Heart right ventricle (tissue), 16 donors: Measurements from ENCODE around the gene RBBP4. TPM values are rescaled to one million over a fixed set of nuclear protein-coding genes. Genes with fewer than 3 reads are reported as not detected.
"Not testable (repeated sequence)": the region's sequence is repeated elsewhere in the genome, so short reads cannot be mapped to it uniquely, and the experiment has no call there.

Experiments used
- ATAC-seq, 8 donors: fragments of 200-7000 bp; cut with Tn5 transposase; one replicate each; pipeline ENCODE4 v1.9.1; 2020; ENCODE audit warnings: mild to moderate bottlenecking in 8 of 8, moderate library complexity in 8 of 8, moderate number of reproducible peaks in 1 of 8
- DNase-seq, 2 donors: peaks; one replicate each; pipeline ENCODE4 v3.0.0-alpha.2; 2020
- H3K27ac ChIP-seq, 10 donors: fragments of 200-600 bp; sonication (generic) in 2 of 10; one replicate each; pipeline versions ENCODE4 v1.5.0 to v1.8.0; 2020 to 2022; ENCODE audit warnings: mild to moderate bottlenecking in 3 of 10
- H3K27me3 ChIP-seq, 7 donors: fragments of 200-600 bp; one replicate each; pipeline ENCODE4 v1.8.0; 2021 to 2022; ENCODE audit warnings: mild to moderate bottlenecking in 2 of 7
- H3K36me3 ChIP-seq, 9 donors: fragments of 200-600 bp; sonication (generic) in 1 of 9; one replicate each; pipeline versions ENCODE4 v1.5.0 to v1.8.0; 2020 to 2022; ENCODE audit warnings: mild to moderate bottlenecking in 2 of 9
- H3K4me1 ChIP-seq, 9 donors: fragments of 200-600 bp; sonication (generic) in 1 of 9; one replicate each; pipeline versions ENCODE4 v1.5.0 to v1.8.0; 2020 to 2022; ENCODE audit warnings: mild to moderate bottlenecking in 4 of 9
- H3K4me3 ChIP-seq, 10 donors: fragments of 200-600 bp; sonication (generic) in 2 of 10; one replicate each; pipeline versions ENCODE4 v1.5.0 to v1.8.0; 2020 to 2022; ENCODE audit warnings: mild to moderate bottlenecking in 7 of 10, moderate library complexity in 2 of 10
- H3K9me3 ChIP-seq, 11 donors: fragments of 200-600 bp in 10 of 11; sonication (generic) in 2 of 11; one replicate each; pipeline versions ENCODE4 v1.5.0 to v1.8.0; 2013 to 2022; ENCODE audit warnings: mild to moderate bottlenecking in 2 of 11, control low read depth in 1 of 11, moderate library complexity in 1 of 11
- CTCF ChIP-seq, 9 donors: fragments of 200-600 bp; sonication (generic) in 2 of 9; IDR thresholded peaks; one replicate each; pipeline versions ENCODE4 v1.5.0 to v1.8.0; 2021 to 2022; ENCODE audit warnings: antibody characterized with exemption in 9 of 9, mild to moderate bottlenecking in 5 of 9, moderate library complexity in 1 of 9
- WGBS, 2 donors: extraction: QIAGEN DNeasy Blood & Tissue Kit; methylation state at CpG; one replicate each; pipeline ENCODE4 v1.1.7; 2013; ENCODE audit warnings: inconsistent platforms in 1 of 2; 5-methylcytosine and 5-hydroxymethylcytosine counted together
- intact Hi-C, 10 donors: fragments of 100-400 bp; cut with DNase I; formaldehyde crosslinking; loops; one replicate each; pipeline versions ENCODE4 v1.11.1 to v1.14.2; 2022
- polyA plus RNA-seq, 2 donors: library from polyadenylated mRNA; stranded (reverse); fragments of 200-250 nt; gene quantifications; one replicate each; pipeline ENCODE4 v1.2.3, GENCODE V29; 2013
- total RNA-seq, 10 donors: library from RNA; stranded (reverse); fragmentation: NEBNext Ultra II Directional in 3 of 10; extraction: Animal tissue kit (Norgen Biotek cat#: 25700) in 3 of 10; gene quantifications; one replicate each; pipeline versions ENCODE4 v1.2.1 to v1.2.4, GENCODE V29; 2021 to 2023
- donor health status: Arrhythmogenic right ventricular cardiomyopathy.
- donor health status: ischemic (EF 13 %, LVEDD 7.1; RV severe dilation, severe dysfunction).
- donor health status: healthy with polysubstance abuse.
- donor health status: DM: no; HTN: yes; CAD: no.
- donor health status: DM: no; HTN: no; CAD: no.
- donor health status: ischemic (EF 25% LVEDD 6.9; RV normal size, moderate dysfunction).
- donor health status: ischemic (EF 25% LVEDD 5.7; RV mildly dilated, moderate dysfunction).
- donor health status: healthy.
- donor health status: DM: yes; HTN: yes; CAD: no.
- donor health status: Ischemic cardiomyopathy.
- donor health status: ischemic (EF 35%, LVEDD 5.7; RV mildly dilated, moderate dysfunction).
- donor health status: nonischemic (EF 11% LVEDD 7.7; RV severe dilation, severe dysfunction).
- donor health status: DM: yes; HTN: yes; CAD: no.
- donor health status: PGD.
- donor health status: ischemic (EF 29% LVEDD 5.4; RV normal size, mild dysfunction).
- donor health status: nonischemic (EF 23%, LVEDD 6.1; RV moderate dilation, normal function).

The RBBP4 gene
- total and polyA plus RNA-seq, 12 donors: 17.9 to 119 (median 109) TPM

- 90 to 95% methylated on average over 8 of the region's 8 CpGs for WGBS, 2 donors
- DNase-seq (no peak), ATAC-seq (no peak)
- Histone ChIP-seq H3K4me1 (peaks cover 0 to 7% (median 0%) of the 10 kb centered on the region in 9 donors), H3K27ac (no peak overlapping the region), H3K4me3 (no peak overlapping the region), H3K36me3 (peaks cover 0 to 66% (median 11%) of the 10 kb centered on the region in 9 donors), H3K9me3 (no peaks in the 10 kb centered on the region), H3K27me3 (no peaks in the 10 kb centered on the region)
- intact Hi-C loops: no loop called here
- no peak for TF ChIP-seq CTCF (IDR thresholded peaks at IDR 0.05)
Observed at GRCh38 chr1:32635508-32636277, 15.3 kb upstream of the RBBP4 start.

DNA sequence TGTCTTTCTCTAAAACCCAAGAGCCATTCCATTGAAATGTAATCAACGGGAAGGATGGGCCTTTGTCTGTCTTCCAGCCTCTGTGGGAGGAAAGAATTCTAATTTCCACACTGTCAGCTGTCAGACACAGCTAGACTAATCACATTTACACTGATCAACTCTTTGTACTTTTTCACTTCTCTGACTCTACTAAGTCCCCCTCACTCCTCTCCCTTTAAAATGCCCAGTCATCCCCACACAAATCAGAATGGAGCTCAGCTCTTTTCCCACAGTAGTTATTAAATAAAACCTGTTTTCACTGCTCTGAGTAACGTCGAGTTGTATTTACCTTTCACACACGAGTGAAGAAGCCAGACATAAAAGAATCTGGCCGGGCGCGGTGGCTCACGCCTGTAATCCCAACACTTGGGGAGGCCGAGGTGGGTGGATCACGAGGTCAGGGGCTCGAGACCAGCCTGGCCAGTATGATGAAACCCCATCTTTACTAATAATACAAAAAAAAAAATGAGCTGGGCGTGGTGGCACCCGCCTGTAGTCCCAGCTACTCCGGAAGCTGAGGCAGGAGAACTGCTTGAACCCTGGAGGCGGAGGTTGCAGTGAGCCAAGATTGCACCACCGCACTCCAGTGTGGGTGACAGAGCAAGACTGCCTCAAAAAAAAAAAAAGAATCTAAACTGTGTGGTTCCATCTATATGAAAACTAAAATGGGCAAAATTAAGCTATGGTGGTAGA is 13.9 kb upstream of the RBBP4 start:
- intact Hi-C loops: no loop called here
- no peaks in the 10 kb centered on the region for H3K27me3 ChIP-seq
- peaks cover 0 to 52% (median 10%) of the 10 kb centered on the region in 9 donors for H3K36me3 ChIP-seq
- H3K9me3 ChIP-seq: no peaks in the 10 kb centered on the region
- H3K27ac ChIP-seq: peak overlapping the region in 1 of 10 donors; percentile 7
- ATAC-seq (no peak), DNase-seq (no peak)
- 86 to 90% methylated on average over 16 of the region's 16 CpGs for WGBS, 2 donors
- H3K4me1 ChIP-seq: peaks cover 0 to 7% (median 0%) of the 10 kb centered on the region in 9 donors
- H3K4me3 ChIP-seq: no peak overlapping the region
- no peak for TF ChIP-seq CTCF (IDR thresholded peaks at IDR 0.05)

GRCh38 chr1:32639489-32640075 is 11.4 kb upstream of the RBBP4 start:
- H3K4me1 ChIP-seq: peaks cover 0 to 7% (median 0%) of the 10 kb centered on the region in 9 donors
- DNase-seq (no peak), ATAC-seq (no peak)
- WGBS, 2 donors: 92 to 94% methylated on average over 1 of the region's 1 CpG
- intact Hi-C loops: no loop called here
- H3K27ac ChIP-seq: no peak overlapping the region
- H3K27me3 ChIP-seq: no peaks in the 10 kb centered on the region
- peaks cover 0 to 27% (median 0%) of the 10 kb centered on the region in 9 donors for H3K36me3 ChIP-seq
- no peaks in the 10 kb centered on the region for H3K9me3 ChIP-seq
- TF ChIP-seq CTCF (IDR thresholded peaks at IDR 0.05): no peak
- H3K4me3 ChIP-seq: no peak overlapping the region

GRCh38 chr1:32642292-32642827 is 8.6 kb upstream of the RBBP4 start:
- intact Hi-C loops, ATAC-seq: not testable (repeated sequence)
- WGBS, 2 donors: 75 to 83% methylated on average over 8 of the region's 8 CpGs

More at GRCh38 chr1:32642292-32642827, 8.6 kb upstream of the RBBP4 start:
- DNase-seq, H3K4me3 ChIP-seq, H3K4me1 ChIP-seq, H3K27ac ChIP-seq, H3K9me3 ChIP-seq, H3K27me3 ChIP-seq: not testable (repeated sequence)
- peaks cover 0 to 32% (median 0%) of the 10 kb centered on the region in 9 donors for H3K36me3 ChIP-seq
